ENCODE data around the gene IRF4.

GRCh38 chr6:372336-372911, 19.1 kb upstream of the IRF4 start:
- no peak for TF ChIP-seq CTCF (IDR thresholded peaks at IDR 0.05)
- TF ChIP-seq EZH2 (IDR thresholded peaks at IDR 0.05), result no peak
- no peak for TF ChIP-seq EZH2phosphoT487 (IDR thresholded peaks at IDR 0.05)
